GM18909 (cell line): ENCODE results near the gene HRCT1.
"Not testable (repeated sequence)": the region's sequence is repeated elsewhere in the genome, so short reads cannot be mapped to it uniquely, and the experiment has no call there.

Experiments used
- ATAC-seq: cut with Tn5 transposase; IDR thresholded peaks from one replicate; pipeline ENCODE4 v1.9.1; 2021; ENCODE audit warnings: mild to moderate bottlenecking; ENCODE audit not compliant: unreplicated experiment, poor library complexity

The HRCT1 gene

GRCh38 chr9:35914301-35914807, 8.4 kb downstream of the HRCT1 start:
- ATAC-seq, result no peak

- ATAC-seq, result no peak
Observed at GRCh38 chr9:35915681-35916294, 9.8 kb downstream of the HRCT1 start.

GRCh38 chr9:35917261-35917660, 11.3 kb downstream of the HRCT1 start:
- no peak for ATAC-seq

GRCh38 chr9:35918780-35919179, 12.8 kb downstream of the HRCT1 start:
- no peak for ATAC-seq

- no peak for ATAC-seq
Observed at GRCh38 chr9:35919212-35920008, 13.4 kb downstream of the HRCT1 start.

- no peak for ATAC-seq
Observed at GRCh38 chr9:35920051-35920620, 14.1 kb downstream of the HRCT1 start.

GRCh38 chr9:35923598-35923926, 17.6 kb downstream of the HRCT1 start:
- no peak for ATAC-seq

GRCh38 chr9:35923927-35924763, 18.1 kb downstream of the HRCT1 start:
- no peak for ATAC-seq

- no peak for ATAC-seq
Observed at GRCh38 chr9:35928591-35929452, 22.8 kb downstream of the HRCT1 start.

GRCh38 chr9:35929453-35929718, 23.4 kb downstream of the HRCT1 start:
- ATAC-seq, result no peak

GRCh38 chr9:35930521-35930920, 24.5 kb downstream of the HRCT1 start:
- no peak for ATAC-seq

GRCh38 chr9:35930989-35931388, 25.0 kb downstream of the HRCT1 start:
- ATAC-seq, result no peak

- ATAC-seq, result no peak
Observed at GRCh38 chr9:35932735-35933134, 26.7 kb downstream of the HRCT1 start.

- no peak for ATAC-seq
Observed at GRCh38 chr9:35933550-35934067, 27.6 kb downstream of the HRCT1 start.

GRCh38 chr9:35934069-35934468, 28.1 kb downstream of the HRCT1 start:
- not testable (repeated sequence) for ATAC-seq

GRCh38 chr9:35935261-35935660, 29.3 kb downstream of the HRCT1 start:
- ATAC-seq, result no peak

GRCh38 chr9:35935755-35936509, 29.9 kb downstream of the HRCT1 start:
- ATAC-seq, result no peak

- no peak for ATAC-seq
Observed at GRCh38 chr9:35937227-35937626, 31.2 kb downstream of the HRCT1 start.
